OCI-LY1 (cell line): Measurements from ENCODE around the gene SLC25A21.

Experiments used
- H2AFZ ChIP-seq: fragments of 200-600 bp; sonication (generic), shearing (Covaris generic); 2 replicates; pipeline ENCODE4 v1.6.0; 2014; ENCODE audit warnings: antibody characterized with exemption, mild to moderate bottlenecking, low read length
- H3F3A ChIP-seq: fragments of 200-600 bp; sonication (generic), shearing (Covaris generic); 2 replicates; pipeline ENCODE4 v1.6.0; 2014; ENCODE audit warnings: mild to moderate bottlenecking, antibody characterized with exemption, low read length, moderate library complexity; ENCODE audit not compliant: insufficient read depth
- H3K27ac ChIP-seq: fragments of 200-600 bp; sonication (generic); 2 replicates; pipeline ENCODE4 v1.5.1; 2014; ENCODE audit warnings: low read length, mixed run types, mild to moderate bottlenecking, low read depth; ENCODE audit not compliant: poor library complexity, severe bottlenecking
- H3K27me3 ChIP-seq: fragments of 200-600 bp; sonication (generic); 2 replicates; pipeline ENCODE4 v1.6.0; 2014; ENCODE audit warnings: antibody characterized with exemption, mild to moderate bottlenecking, low read length, moderate library complexity; ENCODE audit not compliant: insufficient read depth
- H3K36me3 ChIP-seq: fragments of 200-600 bp; sonication (generic); 2 replicates; pipeline ENCODE4 v1.6.1; 2014; ENCODE audit warnings: mild to moderate bottlenecking, antibody characterized with exemption, low read length, moderate library complexity, mixed read lengths; ENCODE audit not compliant: insufficient read depth
- H3K4me1 ChIP-seq: fragments of 200-600 bp; sonication (generic); 2 replicates; pipeline ENCODE4 v1.5.1; 2014; ENCODE audit warnings: mild to moderate bottlenecking, low read length, moderate library complexity; ENCODE audit not compliant: insufficient read depth, severe bottlenecking
- H3K4me2 ChIP-seq: fragments of 200-600 bp; sonication (generic), shearing (Covaris generic); 2 replicates; pipeline ENCODE4 v1.6.1; 2014; ENCODE audit warnings: low read length
- H3K4me3 ChIP-seq: fragments of 200-600 bp; sonication (generic); 2 replicates; pipeline ENCODE4 v1.5.1; 2014; ENCODE audit warnings: low read length, low read depth, mild to moderate bottlenecking, mixed read lengths; ENCODE audit not compliant: poor library complexity, severe bottlenecking
- H3K79me2 ChIP-seq: fragments of 200-600 bp; shearing (Covaris generic); 2 replicates; pipeline ENCODE4 v1.6.1; 2016; ENCODE audit warnings: mixed run types, low read length, mixed read lengths; ENCODE audit not compliant: insufficient read depth
- H3K9ac ChIP-seq: fragments of 200-600 bp; sonication (generic), shearing (Covaris generic); 2 replicates; pipeline ENCODE4 v1.6.1; 2014; ENCODE audit warnings: mild to moderate bottlenecking, low read length, mixed read lengths
- H3K9me2 ChIP-seq: fragments of 200-600 bp; sonication (generic), shearing (Covaris generic); 2 replicates; pipeline ENCODE4 v1.6.1; 2014; ENCODE audit warnings: low read depth, mild to moderate bottlenecking, low read length, mixed read lengths
- H3K9me3 ChIP-seq: fragments of 200-600 bp; shearing (Covaris generic); 2 replicates; pipeline ENCODE4 v1.6.1; 2014; ENCODE audit warnings: low read length, mixed read lengths
- H4K20me1 ChIP-seq: fragments of 200-600 bp; sonication (generic), shearing (Covaris generic); 2 replicates; pipeline ENCODE4 v1.6.0; 2016; ENCODE audit warnings: mild to moderate bottlenecking, low read length; ENCODE audit not compliant: insufficient read depth
- EZH2 ChIP-seq: fragments of 200-600 bp; sonication (generic), shearing (Covaris generic); IDR thresholded peaks from 2 replicates; pipeline ENCODE4 v1.8.0; 2017; ENCODE audit warnings: borderline replicate concordance, mixed run types, mild to moderate bottlenecking, antibody characterized with exemption, low read length, moderate library complexity, mixed read lengths
- TF ChIP-seq, protein P1 (sequence below): fragments of 200-600 bp; sonication (generic), shearing (Covaris generic); IDR thresholded peaks from 2 replicates; pipeline ENCODE4 v1.5.1; 2017; ENCODE audit warnings: mild to moderate bottlenecking, antibody characterized with exemption, low read length, moderate library complexity, mixed read lengths

SLC25A21 gene

DNA sequence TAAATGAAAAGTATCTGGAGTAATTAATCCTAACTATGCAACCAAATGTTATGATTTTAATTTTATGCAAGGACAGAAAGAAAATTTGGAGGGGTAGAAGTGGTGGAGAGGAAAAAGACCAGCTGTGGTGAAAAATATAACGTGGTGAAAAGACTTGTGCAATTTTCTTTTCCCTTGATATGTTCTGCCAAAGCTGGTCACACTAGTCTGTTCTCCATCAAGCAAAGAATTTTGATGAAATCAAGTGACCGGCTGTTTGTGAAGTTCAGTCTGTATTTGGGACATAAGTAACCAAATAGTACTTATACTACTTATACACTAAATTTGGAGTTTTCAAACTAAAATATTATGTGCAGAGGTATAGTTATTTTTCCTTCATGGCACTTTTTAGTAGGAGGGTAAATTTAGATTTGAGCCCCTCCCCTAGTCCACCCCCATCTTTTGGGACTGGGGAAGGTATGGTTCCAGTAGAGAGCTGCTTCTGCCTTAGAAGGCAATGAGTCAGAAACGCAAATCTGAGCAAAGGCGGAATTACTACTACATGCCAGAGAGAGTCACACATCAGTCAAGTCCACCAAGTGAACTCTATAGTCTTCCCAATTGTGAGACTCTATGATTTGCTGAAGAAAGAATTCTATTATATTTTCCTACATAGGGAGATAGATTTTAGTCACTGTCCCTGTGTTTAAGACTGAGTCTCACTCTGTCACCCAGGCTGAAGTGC is 229.7 kb downstream of the SLC25A21 start:
- H3K4me2 ChIP-seq = no peak overlapping the region

DNA sequence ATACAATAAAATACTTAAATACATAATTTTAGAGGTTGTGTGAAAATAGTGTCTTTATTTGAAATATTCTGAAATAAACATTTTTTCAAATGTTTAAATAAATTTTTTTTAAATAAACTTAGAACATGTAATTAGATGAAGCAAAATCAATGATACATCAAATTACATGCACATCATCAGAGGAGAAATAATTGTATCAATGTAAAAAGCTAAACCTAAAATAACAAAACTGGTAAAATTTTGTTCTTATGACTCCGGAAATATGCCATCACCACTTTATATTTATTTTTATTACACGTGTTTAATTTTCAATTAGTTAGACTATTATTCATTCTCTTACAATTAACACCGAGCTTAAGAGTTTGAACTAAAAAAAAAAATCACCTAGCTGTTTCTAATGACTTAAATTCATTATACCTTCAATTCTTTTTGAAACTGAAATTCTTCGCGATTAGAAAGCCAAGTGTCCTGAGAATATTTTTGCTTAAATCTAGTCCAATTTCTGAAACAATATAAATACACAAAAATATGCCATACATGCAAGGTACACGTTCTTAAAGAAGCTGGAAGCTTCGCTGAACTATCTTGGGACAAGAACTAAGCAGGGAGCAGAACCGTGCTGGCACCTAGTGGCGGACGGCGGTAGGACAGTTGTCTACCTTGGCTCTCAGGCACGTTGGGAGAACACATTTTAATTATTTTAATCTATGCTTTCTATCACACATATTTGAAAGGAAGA is 230.5 kb downstream of the SLC25A21 start:
- H3K9me2 ChIP-seq = no peaks in the 10 kb centered on the region
- H3F3A ChIP-seq = no peaks in the 10 kb centered on the region
- TF ChIP-seq, protein P1, sequence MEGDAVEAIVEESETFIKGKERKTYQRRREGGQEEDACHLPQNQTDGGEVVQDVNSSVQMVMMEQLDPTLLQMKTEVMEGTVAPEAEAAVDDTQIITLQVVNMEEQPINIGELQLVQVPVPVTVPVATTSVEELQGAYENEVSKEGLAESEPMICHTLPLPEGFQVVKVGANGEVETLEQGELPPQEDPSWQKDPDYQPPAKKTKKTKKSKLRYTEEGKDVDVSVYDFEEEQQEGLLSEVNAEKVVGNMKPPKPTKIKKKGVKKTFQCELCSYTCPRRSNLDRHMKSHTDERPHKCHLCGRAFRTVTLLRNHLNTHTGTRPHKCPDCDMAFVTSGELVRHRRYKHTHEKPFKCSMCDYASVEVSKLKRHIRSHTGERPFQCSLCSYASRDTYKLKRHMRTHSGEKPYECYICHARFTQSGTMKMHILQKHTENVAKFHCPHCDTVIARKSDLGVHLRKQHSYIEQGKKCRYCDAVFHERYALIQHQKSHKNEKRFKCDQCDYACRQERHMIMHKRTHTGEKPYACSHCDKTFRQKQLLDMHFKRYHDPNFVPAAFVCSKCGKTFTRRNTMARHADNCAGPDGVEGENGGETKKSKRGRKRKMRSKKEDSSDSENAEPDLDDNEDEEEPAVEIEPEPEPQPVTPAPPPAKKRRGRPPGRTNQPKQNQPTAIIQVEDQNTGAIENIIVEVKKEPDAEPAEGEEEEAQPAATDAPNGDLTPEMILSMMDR = peak; percentile 89
- TF ChIP-seq EZH2 = no peak
- H3K27ac ChIP-seq = no peak overlapping the region
- no peak overlapping the region for H3K4me3 ChIP-seq
- no peaks in the 10 kb centered on the region for H3K4me1 ChIP-seq
- no peaks in the 10 kb centered on the region for H4K20me1 ChIP-seq
- no peak overlapping the region for H2AFZ ChIP-seq
- no peaks in the 10 kb centered on the region for H3K9me3 ChIP-seq
- no peaks in the 10 kb centered on the region for H3K36me3 ChIP-seq
- H3K9ac ChIP-seq = no peak overlapping the region
- no peaks in the 10 kb centered on the region for H3K27me3 ChIP-seq
- H3K79me2 ChIP-seq = no peaks in the 10 kb centered on the region
- H3K4me2 ChIP-seq = no peak overlapping the region

More for the DNA sequence above, 229.7 kb downstream of the SLC25A21 start:
- Histone ChIP-seq H3K9ac (no peak overlapping the region), H3K9me2 (no peaks in the 10 kb centered on the region), H3K36me3 (no peaks in the 10 kb centered on the region), H3K4me1 (no peaks in the 10 kb centered on the region), H4K20me1 (no peaks in the 10 kb centered on the region), H3K27ac (no peak overlapping the region), H3K9me3 (no peaks in the 10 kb centered on the region), H3K27me3 (no peaks in the 10 kb centered on the region), H3F3A (no peaks in the 10 kb centered on the region), H2AFZ (no peak overlapping the region), H3K4me3 (no peak overlapping the region), H3K79me2 (no peaks in the 10 kb centered on the region)
- TF ChIP-seq, protein P1 = no peak
- no peak for TF ChIP-seq EZH2

DNA sequence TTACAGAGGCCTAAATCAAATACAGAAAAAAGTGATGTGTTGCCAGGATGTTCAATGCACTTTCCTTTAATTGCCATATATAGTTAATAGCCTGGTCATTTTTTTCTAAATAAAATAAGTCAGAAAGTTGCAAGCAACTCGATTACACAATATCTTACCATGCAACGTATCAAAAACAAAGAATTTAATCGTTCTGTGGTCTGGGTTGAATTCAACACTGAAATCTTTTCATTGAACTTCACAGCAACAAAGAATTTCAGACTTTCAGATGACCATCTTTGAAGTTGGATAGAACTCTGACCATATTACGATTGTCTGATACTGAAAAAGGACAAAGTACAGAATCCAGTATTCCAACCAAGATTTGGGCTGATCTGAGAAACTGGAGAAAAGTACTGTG is 231.9 kb downstream of the SLC25A21 start:
- TF ChIP-seq, protein P1 = no peak
- TF ChIP-seq EZH2 = no peak
- no peaks in the 10 kb centered on the region for H3K79me2 ChIP-seq
- H3K4me2 ChIP-seq = no peak overlapping the region
- no peak overlapping the region for H3K9ac ChIP-seq
- no peaks in the 10 kb centered on the region for H3K27me3 ChIP-seq
- H3K36me3 ChIP-seq = no peaks in the 10 kb centered on the region
- no peak overlapping the region for H2AFZ ChIP-seq
- H4K20me1 ChIP-seq = no peaks in the 10 kb centered on the region
- no peaks in the 10 kb centered on the region for H3K9me2 ChIP-seq
- H3K27ac ChIP-seq = no peak overlapping the region
- H3K4me1 ChIP-seq = no peaks in the 10 kb centered on the region
- H3K4me3 ChIP-seq = no peak overlapping the region
- H3K9me3 ChIP-seq = no peaks in the 10 kb centered on the region
- H3F3A ChIP-seq = no peaks in the 10 kb centered on the region
